HUES48 (cell line): ENCODE measurements around the gene SCGN.

Source experiments
- H3K27ac ChIP-seq: one replicate; pipeline ENCODE4 v1.7.0; 2013; ENCODE audit warnings: low read depth, low read length, inconsistent platforms
- H3K27me3 ChIP-seq: 2 replicates; pipeline ENCODE4 v1.6.1; 2013; ENCODE audit warnings: mild to moderate bottlenecking, low read length; ENCODE audit not compliant: control insufficient read depth, insufficient read depth
- H3K36me3 ChIP-seq: 2 replicates; pipeline ENCODE4 v1.6.1; 2013; ENCODE audit warnings: low read length; ENCODE audit not compliant: control insufficient read depth, insufficient read depth
- H3K4me1 ChIP-seq: 2 replicates; pipeline ENCODE4 v1.6.1; 2013; ENCODE audit warnings: mild to moderate bottlenecking, low read length; ENCODE audit not compliant: control insufficient read depth, insufficient read depth
- H3K4me3 ChIP-seq: 2 replicates; pipeline ENCODE4 v1.5.1; 2013; ENCODE audit warnings: mild to moderate bottlenecking, low read depth, low read length
- H3K9ac ChIP-seq: 2 replicates; pipeline ENCODE4 v1.6.1; 2013; ENCODE audit warnings: mild to moderate bottlenecking, low read depth, low read length, moderate library complexity
- H3K9me3 ChIP-seq: 2 replicates; pipeline ENCODE4 v1.6.1; 2013; ENCODE audit warnings: low read length; ENCODE audit not compliant: control insufficient read depth, insufficient read depth

Gene SCGN

GRCh38 chr6:25750906-25751305 lies 98.9 kb downstream of the SCGN start:
- no peaks in the 10 kb centered on the region for H3K4me1 ChIP-seq

More at GRCh38 chr6:25750906-25751305, 98.9 kb downstream of the SCGN start:
- H3K4me3 ChIP-seq, result no peak overlapping the region
- no peaks in the 10 kb centered on the region for H3K36me3 ChIP-seq
- no peaks in the 10 kb centered on the region for H3K9me3 ChIP-seq
- H3K9ac ChIP-seq, result no peak overlapping the region
- H3K27me3 ChIP-seq, result no peaks in the 10 kb centered on the region
- no peak overlapping the region for H3K27ac ChIP-seq
